Ectodermal cell (in vitro differentiated cells): ENCODE measurements around the gene FOXK2.

Experiments used
- H3K27ac ChIP-seq: 2 replicates; pipeline ENCODE4 v1.7.0; 2013; ENCODE audit warnings: mild to moderate bottlenecking, low read depth, low read length; ENCODE audit not compliant: insufficient read depth, poor library complexity, severe bottlenecking
- H3K27me3 ChIP-seq: 2 replicates; pipeline ENCODE4 v1.7.0; 2013; ENCODE audit warnings: mild to moderate bottlenecking, low read length; ENCODE audit not compliant: insufficient read depth, control insufficient read depth, poor library complexity, severe bottlenecking
- H3K36me3 ChIP-seq: one replicate; pipeline ENCODE4 v1.7.0; 2013; ENCODE audit warnings: low read length; ENCODE audit not compliant: control insufficient read depth, insufficient read depth
- H3K4me1 ChIP-seq: one replicate; pipeline ENCODE4 v1.7.0; 2013; ENCODE audit warnings: low read length; ENCODE audit not compliant: control insufficient read depth, insufficient read depth
- H3K4me3 ChIP-seq: 2 replicates; pipeline ENCODE4 v1.7.0; 2013; ENCODE audit warnings: low read depth, low read length, control low read depth; ENCODE audit not compliant: insufficient read depth
- H3K9me3 ChIP-seq: 2 replicates; pipeline ENCODE4 v1.7.0; 2013; ENCODE audit warnings: mild to moderate bottlenecking, low read length, moderate library complexity; ENCODE audit not compliant: control insufficient read depth
- WGBS, 2 experiments: methylation state at CpG; one replicate each; pipeline ENCODE4 v1.1.7; 2013; ENCODE audit warnings: missing lambda C conversion rate in 2 of 2; 5-methylcytosine and 5-hydroxymethylcytosine counted together

Gene FOXK2

GRCh38 chr17:82602986-82603710 lies 83.6 kb downstream of the FOXK2 start:
- Histone ChIP-seq H3K27ac (no peak overlapping the region), H3K4me1 (no peaks in the 10 kb centered on the region), H3K4me3 (no peak overlapping the region), H3K27me3 (no peaks in the 10 kb centered on the region), H3K36me3 (peaks cover 50% of the 10 kb centered on the region), H3K9me3 (no peaks in the 10 kb centered on the region)
- 96% methylated on average over 20 of the region's 20 CpGs for WGBS, 2 experiments

- no peak overlapping the region for H3K4me3 ChIP-seq
- H3K36me3 ChIP-seq = peaks cover 45% of the 10 kb centered on the region
- WGBS, 2 experiments = 94 to 96% methylated on average over 18 of the region's 18 CpGs
- no peaks in the 10 kb centered on the region for H3K9me3 ChIP-seq
- no peak overlapping the region for H3K27ac ChIP-seq
- no peaks in the 10 kb centered on the region for H3K4me1 ChIP-seq
- no peaks in the 10 kb centered on the region for H3K27me3 ChIP-seq
Observed at GRCh38 chr17:82603981-82604448, 84.5 kb downstream of the FOXK2 start.

GRCh38 chr17:82604532-82604931 lies 85.0 kb downstream of the FOXK2 start:
- Histone ChIP-seq H3K27ac (no peak overlapping the region), H3K9me3 (no peaks in the 10 kb centered on the region), H3K27me3 (no peaks in the 10 kb centered on the region), H3K36me3 (peaks cover 45% of the 10 kb centered on the region), H3K4me1 (no peaks in the 10 kb centered on the region), H3K4me3 (no peak overlapping the region)
- 94 to 97% methylated on average over 7 of the region's 7 CpGs for WGBS, 2 experiments

- H3K27me3 ChIP-seq = no peaks in the 10 kb centered on the region
- H3K27ac ChIP-seq = no peak overlapping the region
- no peak overlapping the region for H3K4me3 ChIP-seq
- H3K36me3 ChIP-seq = peaks cover 40% of the 10 kb centered on the region
- no peaks in the 10 kb centered on the region for H3K4me1 ChIP-seq
- H3K9me3 ChIP-seq = no peaks in the 10 kb centered on the region
- 88 to 90% methylated on average over 16 of the region's 16 CpGs for WGBS, 2 experiments
Observed at GRCh38 chr17:82605939-82606600, 86.5 kb downstream of the FOXK2 start.

GRCh38 chr17:82608816-82609215 lies 89.3 kb downstream of the FOXK2 start:
- WGBS, 2 experiments = 74 to 75% methylated on average over 5 of the region's 5 CpGs
- no peaks in the 10 kb centered on the region for H3K4me1 ChIP-seq
- no peak overlapping the region for H3K27ac ChIP-seq
- no peaks in the 10 kb centered on the region for H3K27me3 ChIP-seq
- H3K4me3 ChIP-seq = no peak overlapping the region
- H3K9me3 ChIP-seq = no peaks in the 10 kb centered on the region
- H3K36me3 ChIP-seq = peaks cover 22% of the 10 kb centered on the region

- H3K27me3 ChIP-seq = no peaks in the 10 kb centered on the region
Observed at GRCh38 chr17:82609655-82610054, 90.1 kb downstream of the FOXK2 start.

GRCh38 chr17:82611140-82612058 lies 91.9 kb downstream of the FOXK2 start:
- Histone ChIP-seq H3K4me3 (no peak overlapping the region), H3K27ac (no peak overlapping the region), H3K36me3 (peaks cover 18% of the 10 kb centered on the region), H3K27me3 (no peaks in the 10 kb centered on the region), H3K4me1 (no peaks in the 10 kb centered on the region), H3K9me3 (no peaks in the 10 kb centered on the region)
- WGBS, 2 experiments = 89 to 90% methylated on average over 21 of the region's 21 CpGs

More at GRCh38 chr17:82609655-82610054, 90.1 kb downstream of the FOXK2 start:
- 91 to 92% methylated on average over 3 to 4 of the region's 4 CpGs for WGBS, 2 experiments
- Histone ChIP-seq H3K36me3 (peaks cover 17% of the 10 kb centered on the region), H3K27ac (no peak overlapping the region), H3K4me3 (no peak overlapping the region), H3K9me3 (no peaks in the 10 kb centered on the region), H3K4me1 (no peaks in the 10 kb centered on the region)

GRCh38 chr17:82613283-82614094 lies 94.0 kb downstream of the FOXK2 start:
- Histone ChIP-seq H3K9me3 (no peaks in the 10 kb centered on the region), H3K27ac (no peak overlapping the region)

GRCh38 chr17:82614095-82614631 lies 94.6 kb downstream of the FOXK2 start:
- Histone ChIP-seq H3K36me3 (peaks cover 38% of the 10 kb centered on the region), H3K9me3 (no peaks in the 10 kb centered on the region), H3K27ac (no peak overlapping the region), H3K27me3 (no peaks in the 10 kb centered on the region), H3K4me1 (no peaks in the 10 kb centered on the region), H3K4me3 (no peak overlapping the region)
- 93 to 94% methylated on average over 22 of the region's 22 CpGs for WGBS, 2 experiments

More at GRCh38 chr17:82613283-82614094, 94.0 kb downstream of the FOXK2 start:
- H3K4me3 ChIP-seq = no peak overlapping the region
- H3K27me3 ChIP-seq = no peaks in the 10 kb centered on the region
- no peaks in the 10 kb centered on the region for H3K4me1 ChIP-seq
- 95% methylated on average over 37 of the region's 37 CpGs for WGBS, 2 experiments
- H3K36me3 ChIP-seq = peaks cover 33% of the 10 kb centered on the region
